HG03439 (cell line): ENCODE measurements around the gene UBLCP1.
A peak's percentile ranks its signal among the peaks of the same experiment; 100 is the strongest.
"Not testable (repeated sequence)": the region's sequence is repeated elsewhere in the genome, so short reads cannot be mapped to it uniquely, and the experiment has no call there.

Experiments
- ATAC-seq: cut with Tn5 transposase; IDR thresholded peaks from one replicate; pipeline ENCODE4 v1.9.1; 2021; ENCODE audit warnings: mild to moderate bottlenecking, moderate library complexity; ENCODE audit not compliant: unreplicated experiment

UBLCP1 gene

GRCh38 chr5:159244890-159245289, 18.2 kb upstream of the UBLCP1 start:
- ATAC-seq, result no peak

- ATAC-seq, result no peak
Measured at GRCh38 chr5:159249158-159249557, 13.9 kb upstream of the UBLCP1 start.

GRCh38 chr5:159252195-159252594, 10.9 kb upstream of the UBLCP1 start:
- no peak for ATAC-seq

- no peak for ATAC-seq
Measured at GRCh38 chr5:159257007-159257406, 6.1 kb upstream of the UBLCP1 start.

GRCh38 chr5:159257629-159258283, 5.3 kb upstream of the UBLCP1 start:
- no peak for ATAC-seq

- no peak for ATAC-seq
Measured at GRCh38 chr5:159258361-159258760, 4.7 kb upstream of the UBLCP1 start.

- not testable (repeated sequence) for ATAC-seq
Measured at GRCh38 chr5:159260212-159260611, 2.9 kb upstream of the UBLCP1 start.

GRCh38 chr5:159262472-159262858, 625 bp upstream of the UBLCP1 start:
- ATAC-seq, result peak; percentile 23

- ATAC-seq, result peak; percentile 23
Measured at GRCh38 chr5:159263569-159263905, 447 bp downstream of the UBLCP1 start.

GRCh38 chr5:159266764-159267163, 3.7 kb downstream of the UBLCP1 start:
- not testable (repeated sequence) for ATAC-seq

- ATAC-seq, result no peak
Measured at GRCh38 chr5:159269723-159270122, 6.6 kb downstream of the UBLCP1 start.

GRCh38 chr5:159273923-159274322, 10.8 kb downstream of the UBLCP1 start:
- no peak for ATAC-seq

- no peak for ATAC-seq
Measured at GRCh38 chr5:159274676-159275075, 11.6 kb downstream of the UBLCP1 start.

GRCh38 chr5:159286420-159287035, 23.4 kb downstream of the UBLCP1 start:
- ATAC-seq, result no peak

GRCh38 chr5:159290741-159291140, 27.7 kb downstream of the UBLCP1 start:
- ATAC-seq, result no peak

GRCh38 chr5:159294921-159295320, 31.8 kb downstream of the UBLCP1 start:
- no peak for ATAC-seq

- ATAC-seq, result not testable (repeated sequence)
Measured at GRCh38 chr5:159297300-159297699, 34.2 kb downstream of the UBLCP1 start.

GRCh38 chr5:159301466-159301865, 38.4 kb downstream of the UBLCP1 start:
- no peak for ATAC-seq

GRCh38 chr5:159301929-159302860, 39.1 kb downstream of the UBLCP1 start:
- ATAC-seq, result not testable (repeated sequence)

- no peak for ATAC-seq
Measured at GRCh38 chr5:159303286-159303685, 40.2 kb downstream of the UBLCP1 start.

GRCh38 chr5:159304961-159305595, 42.0 kb downstream of the UBLCP1 start:
- ATAC-seq, result no peak
